SU-DHL-6 (cell line): ENCODE measurements around the gene CBLB.

ENCODE experiments used
- H2AFZ ChIP-seq: fragments of 200-600 bp; sonication (generic); 2 replicates; pipeline ENCODE4 v1.6.1; 2014; ENCODE audit warnings: low read depth, mild to moderate bottlenecking, moderate library complexity, mixed read lengths, antibody characterized with exemption, low read length; ENCODE audit not compliant: severe bottlenecking
- H3F3A ChIP-seq: fragments of 200-600 bp; shearing (Covaris generic); 2 replicates; pipeline ENCODE4 v1.6.0; 2016; ENCODE audit warnings: antibody characterized with exemption, mild to moderate bottlenecking; ENCODE audit not compliant: insufficient read depth
- H3K27ac ChIP-seq: fragments of 200-600 bp; sonication (generic); 2 replicates; pipeline ENCODE4 v1.5.1; 2016; ENCODE audit warnings: low read depth, mild to moderate bottlenecking, low read length, moderate library complexity, mixed read lengths
- H3K27me3 ChIP-seq: fragments of 200-600 bp; sonication (generic), shearing (Covaris generic); 2 replicates; pipeline ENCODE4 v1.6.0; 2014; ENCODE audit warnings: mild to moderate bottlenecking, low read length
- H3K36me3 ChIP-seq: fragments of 200-600 bp; sonication (generic); 2 replicates; pipeline ENCODE4 v1.6.1; 2014; ENCODE audit warnings: mild to moderate bottlenecking, low read length, mixed read lengths
- H3K4me2 ChIP-seq: fragments of 300-600, 200-600 bp; shearing (Covaris generic), sonication (generic); 2 replicates; pipeline ENCODE4 v1.6.0; 2014; ENCODE audit warnings: low read length, low read depth, mild to moderate bottlenecking; ENCODE audit not compliant: poor library complexity, severe bottlenecking
- H3K4me3 ChIP-seq: fragments of 200-600 bp; sonication (generic); 2 replicates; pipeline ENCODE4 v1.5.1; 2014; ENCODE audit warnings: antibody characterized with exemption, low read length, mild to moderate bottlenecking, mixed read lengths; ENCODE audit not compliant: insufficient read depth, poor library complexity, severe bottlenecking
- H3K79me2 ChIP-seq: fragments of 200-600 bp; sonication (generic); 2 replicates; pipeline ENCODE4 v1.6.1; 2014; ENCODE audit warnings: mild to moderate bottlenecking, low read length, moderate library complexity; ENCODE audit not compliant: insufficient read depth
- H3K9ac ChIP-seq: fragments of 200-600 bp; sonication (generic); 2 replicates; pipeline ENCODE4 v1.7.0; 2014; ENCODE audit warnings: mild to moderate bottlenecking, low read length
- H3K9me2 ChIP-seq: fragments of 200-600 bp; sonication (generic); replicated peaks from 2 replicates; pipeline ENCODE4 v1.6.1; 2014; ENCODE audit warnings: low read length; ENCODE audit not compliant: insufficient read depth
- H3K9me3 ChIP-seq: fragments of 200-600 bp; sonication (generic); 2 replicates; pipeline ENCODE4 v1.6.1; 2014; ENCODE audit warnings: low read length, mixed read lengths; ENCODE audit not compliant: insufficient read depth
- H4K20me1 ChIP-seq: fragments of 200-600 bp; sonication (generic); 2 replicates; pipeline ENCODE4 v1.6.1; 2014; ENCODE audit warnings: low read depth, mild to moderate bottlenecking, antibody characterized with exemption, low read length, moderate library complexity, mixed read lengths
- CTCF ChIP-seq: fragments of 200-600 bp; sonication (generic); IDR thresholded peaks from one replicate; pipeline ENCODE4 v1.5.1; 2017; ENCODE audit warnings: antibody characterized with exemption, mild to moderate bottlenecking, low read length, moderate library complexity; ENCODE audit not compliant: insufficient read depth, poor library complexity, severe bottlenecking
- EZH2phosphoT487 ChIP-seq: fragments of 200-600 bp; sonication (generic), shearing (Covaris generic); conservative IDR thresholded peaks from 2 replicates; pipeline ENCODE4 v1.6.1; 2018; ENCODE audit warnings: mild to moderate bottlenecking, antibody characterized with exemption, low read length, moderate library complexity, mixed read lengths

Gene CBLB

GRCh38 chr3:105653166-105653565 is 215.6 kb downstream of the CBLB start:
- H4K20me1 ChIP-seq: no peaks in the 10 kb centered on the region
- H3K9ac ChIP-seq: no peak overlapping the region
- H3K4me3 ChIP-seq: no peak overlapping the region
- H3K4me2 ChIP-seq: no peak overlapping the region
- H3F3A ChIP-seq: peaks cover 16% of the 10 kb centered on the region; the same call in 1 of the 2 replicates
- no peaks in the 10 kb centered on the region for H3K79me2 ChIP-seq
- no peak overlapping the region for H3K27ac ChIP-seq
- TF ChIP-seq EZH2phosphoT487: no peak
- no peak for TF ChIP-seq CTCF
- H2AFZ ChIP-seq: no peak overlapping the region
- H3K9me2 ChIP-seq: no peaks in the 10 kb centered on the region
- H3K36me3 ChIP-seq: no peaks in the 10 kb centered on the region; the same call in 1 of the 2 replicates
- no peaks in the 10 kb centered on the region for H3K9me3 ChIP-seq
- no peaks in the 10 kb centered on the region for H3K27me3 ChIP-seq

GRCh38 chr3:105649480-105649879 is 219.3 kb downstream of the CBLB start:
- no peak for TF ChIP-seq EZH2phosphoT487
- TF ChIP-seq CTCF: no peak
- no peak overlapping the region for H3K4me3 ChIP-seq
- no peaks in the 10 kb centered on the region for H3K36me3 ChIP-seq
- H4K20me1 ChIP-seq: no peaks in the 10 kb centered on the region
- no peaks in the 10 kb centered on the region for H3K79me2 ChIP-seq
- no peaks in the 10 kb centered on the region for H3K9me3 ChIP-seq
- no peaks in the 10 kb centered on the region for H3F3A ChIP-seq
- H3K27ac ChIP-seq: no peak overlapping the region
- no peak overlapping the region for H3K9ac ChIP-seq
- no peak overlapping the region for H3K4me2 ChIP-seq
- no peaks in the 10 kb centered on the region for H3K9me2 ChIP-seq
- no peak overlapping the region for H2AFZ ChIP-seq
- no peaks in the 10 kb centered on the region for H3K27me3 ChIP-seq

- TF ChIP-seq CTCF (no peak), EZH2phosphoT487 (no peak)
Observed at GRCh38 chr3:105647047-105647446, 221.8 kb downstream of the CBLB start.

More at GRCh38 chr3:105647047-105647446, 221.8 kb downstream of the CBLB start:
- H3K4me2 ChIP-seq: no peak overlapping the region
- no peak overlapping the region for H2AFZ ChIP-seq
- H3F3A ChIP-seq: no peaks in the 10 kb centered on the region
- no peak overlapping the region for H3K9ac ChIP-seq
- H4K20me1 ChIP-seq: no peaks in the 10 kb centered on the region
- no peaks in the 10 kb centered on the region for H3K36me3 ChIP-seq
- no peak overlapping the region for H3K27ac ChIP-seq
- H3K9me3 ChIP-seq: no peaks in the 10 kb centered on the region
- H3K4me3 ChIP-seq: no peak overlapping the region
- H3K27me3 ChIP-seq: no peaks in the 10 kb centered on the region
- H3K9me2 ChIP-seq: no peaks in the 10 kb centered on the region
- no peaks in the 10 kb centered on the region for H3K79me2 ChIP-seq
